Measurements from ENCODE around the gene C1orf198. TPM values are rescaled to one million over a fixed set of nuclear protein-coding genes. Genes with fewer than 3 reads are reported as not detected.

C1orf198 gene
- polyA plus RNA-seq, 1 of the 3 experiments (the other 2 are of a cell fraction) = 12.3 TPM

GRCh38 chr1:230797376-230797920 is 70.9 kb downstream of the C1orf198 start:
- ChIA-PET CTCF (interaction anchor here (0.7 to 3.2 kb wide), 29 partner anchors 8 to 429 kb away, joined by 3 to 29 read pairs (median 3); partner anchors contain the start of gene TRIM67), POLR2A (no interaction called here)
- H3F3A ChIP-seq (replicated peaks; ENCODE audit: insufficient read depth) = no peaks in the 10 kb centered on the region
- no peaks in the 10 kb centered on the region for H4K20me1 ChIP-seq (ENCODE audit: insufficient read depth)
- no peak overlapping the region for H2AFZ ChIP-seq (ENCODE audit: low read depth)
- H3K4me1 ChIP-seq (ENCODE audit: control insufficient read depth in 1 of 2, insufficient read depth in 2 of 2, low read depth in 1 of 2, low read length in 1 of 2) = no peaks in the 10 kb centered on the region
- TF ChIP-seq SIN3A (IDR thresholded peaks at IDR 0.05; ENCODE audit: borderline replicate concordance, low read depth, low read length) = no peak
- TF ChIP-seq POLR2AphosphoS5 (IDR thresholded peaks at IDR 0.05; ENCODE audit: low read depth, low read length) = no peak
- TF ChIP-seq EZH2phosphoT487 (IDR thresholded peaks at IDR 0.05; ENCODE audit: borderline replicate concordance, low read depth) = no peak
- DNase-seq = no peak
- H3K4me3 ChIP-seq (ENCODE audit: low read depth in 2 of 2, low read length in 1 of 2) = no peak overlapping the region
- WGBS (ENCODE audit: low lambda C conversion rate) = 65% methylated on average over 12 of the region's 13 CpGs
- H3K79me2 ChIP-seq (ENCODE audit: insufficient read depth) = no peaks in the 10 kb centered on the region
- no peaks in the 10 kb centered on the region for H3K9me3 ChIP-seq
- no peaks in the 10 kb centered on the region for H3K9me2 ChIP-seq
- H3K4me2 ChIP-seq = no peak overlapping the region
- no peak overlapping the region for H3K9ac ChIP-seq
- H3K36me3 ChIP-seq (replicated peaks in 1 of 2; ENCODE audit: control insufficient read depth in 1 of 2, insufficient read depth in 2 of 2, low read length in 1 of 2) = no peaks in the 10 kb centered on the region
- no peaks in the 10 kb centered on the region for H3K27me3 ChIP-seq (ENCODE audit: insufficient read depth)
- no peak overlapping the region for H3K27ac ChIP-seq (ENCODE audit: low read depth in 2 of 2, low read length in 1 of 2)

GRCh38 chr1:230796626-230797025 is 71.7 kb downstream of the C1orf198 start:
- Histone ChIP-seq H3F3A (replicated peaks; ENCODE audit: insufficient read depth) (no peaks in the 10 kb centered on the region), H3K27me3 (ENCODE audit: insufficient read depth) (no peaks in the 10 kb centered on the region), H3K9ac (no peak overlapping the region), H4K20me1 (ENCODE audit: insufficient read depth) (no peaks in the 10 kb centered on the region), H3K9me2 (no peaks in the 10 kb centered on the region), H3K4me1 (ENCODE audit: control insufficient read depth in 1 of 2, insufficient read depth in 2 of 2, low read depth in 1 of 2, low read length in 1 of 2) (no peaks in the 10 kb centered on the region), H2AFZ (ENCODE audit: low read depth) (no peak overlapping the region), H3K79me2 (ENCODE audit: insufficient read depth) (no peaks in the 10 kb centered on the region), H3K4me3 (ENCODE audit: low read depth in 2 of 2, low read length in 1 of 2) (no peak overlapping the region), H3K9me3 (no peaks in the 10 kb centered on the region), H3K4me2 (no peak overlapping the region), H3K27ac (ENCODE audit: low read depth in 2 of 2, low read length in 1 of 2) (no peak overlapping the region), H3K36me3 (replicated peaks in 1 of 2; ENCODE audit: control insufficient read depth in 1 of 2, insufficient read depth in 2 of 2, low read length in 1 of 2) (no peaks in the 10 kb centered on the region)
- no peak for DNase-seq
- TF ChIP-seq IRF3 (IDR thresholded peaks at IDR 0.05; ENCODE audit: low read depth, low read length) (no peak), CHD2 (IDR thresholded peaks at IDR 0.05; ENCODE audit: low read length, partially characterized antibody) (no peak), JUND (IDR thresholded peaks at IDR 0.05) (no peak)
- CTCF ChIA-PET = interaction anchor here (0.7 to 3.2 kb wide), 12 partner anchors 9 to 415 kb away, joined by 3 to 29 read pairs (median 6); partner anchors contain the start of genes ARV1, TRIM67 and TTC13
- POLR2A ChIA-PET = no interaction called here
- 55% methylated on average over 2 of the region's 2 CpGs for WGBS (ENCODE audit: low lambda C conversion rate)

DNA sequence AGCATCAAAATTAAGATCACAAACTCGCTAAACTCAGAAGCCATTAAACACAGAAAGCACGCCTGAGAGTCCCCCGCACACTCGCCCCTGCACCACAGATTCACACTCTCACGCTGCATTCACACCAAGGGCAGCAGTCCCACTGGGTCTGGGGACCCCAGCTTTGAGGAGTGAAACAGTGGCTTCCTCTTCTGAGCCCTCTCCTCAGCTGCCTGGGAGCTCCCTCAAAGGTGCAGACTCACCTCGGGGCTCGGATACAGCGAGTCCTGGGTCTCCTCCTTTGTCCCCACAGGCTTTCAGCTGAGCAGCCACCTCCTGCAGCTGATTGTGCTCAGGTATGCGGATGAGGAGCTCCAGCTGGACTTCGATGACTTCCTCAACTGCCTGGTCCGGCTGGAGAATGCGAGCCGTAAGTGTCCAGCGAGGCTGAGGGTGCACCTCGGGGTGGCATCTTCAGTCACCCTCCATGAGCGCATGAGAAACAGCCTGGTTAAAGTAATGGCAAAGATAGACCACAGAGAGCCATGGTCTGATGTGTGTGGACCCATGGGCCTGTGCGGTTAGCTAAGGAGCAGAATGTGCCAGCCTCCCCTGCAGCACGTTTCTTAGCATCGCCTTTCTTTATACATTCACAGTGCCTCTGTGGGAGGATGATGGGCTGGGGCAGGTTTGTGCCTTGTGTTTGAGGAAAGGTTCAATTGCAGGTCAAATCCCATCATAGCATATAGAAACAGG is 73.3 kb downstream of the C1orf198 start:
- no peak for DNase-seq
- Histone ChIP-seq H2AFZ (ENCODE audit: low read depth) (no peak overlapping the region), H4K20me1 (ENCODE audit: insufficient read depth) (no peaks in the 10 kb centered on the region), H3K27ac (ENCODE audit: low read depth in 2 of 2, low read length in 1 of 2) (no peak overlapping the region), H3K79me2 (ENCODE audit: insufficient read depth) (no peaks in the 10 kb centered on the region), H3K27me3 (ENCODE audit: insufficient read depth) (no peaks in the 10 kb centered on the region), H3K9me3 (no peaks in the 10 kb centered on the region), H3K9ac (no peak overlapping the region), H3K9me2 (no peaks in the 10 kb centered on the region), H3K4me3 (ENCODE audit: low read depth in 2 of 2, low read length in 1 of 2) (no peak overlapping the region), H3K4me2 (no peak overlapping the region), H3K36me3 (replicated peaks in 1 of 2; ENCODE audit: control insufficient read depth in 1 of 2, insufficient read depth in 2 of 2, low read length in 1 of 2) (no peaks in the 10 kb centered on the region), H3K4me1 (ENCODE audit: control insufficient read depth in 1 of 2, insufficient read depth in 2 of 2, low read depth in 1 of 2, low read length in 1 of 2) (no peaks in the 10 kb centered on the region), H3F3A (replicated peaks; ENCODE audit: insufficient read depth) (no peaks in the 10 kb centered on the region)
- WGBS (ENCODE audit: low lambda C conversion rate) = 64% methylated on average over 11 of the region's 19 CpGs
- ChIA-PET POLR2A (no interaction called here), CTCF (interaction anchor here (0.7 to 1.6 kb wide), 3 partner anchors 12 to 152 kb away, joined by 3 to 5 read pairs (median 3); no protein-coding TSS in a partner anchor)
- TF ChIP-seq RFX5 (IDR thresholded peaks at IDR 0.05; ENCODE audit: low read length) = no peak
- TF ChIP-seq MEF2A (IDR thresholded peaks at IDR 0.05; ENCODE audit: borderline replicate concordance, low read depth) = no peak
- no peak for TF ChIP-seq RCOR1 (IDR thresholded peaks at IDR 0.05; ENCODE audit: low read length)
- TF ChIP-seq, protein P1, sequence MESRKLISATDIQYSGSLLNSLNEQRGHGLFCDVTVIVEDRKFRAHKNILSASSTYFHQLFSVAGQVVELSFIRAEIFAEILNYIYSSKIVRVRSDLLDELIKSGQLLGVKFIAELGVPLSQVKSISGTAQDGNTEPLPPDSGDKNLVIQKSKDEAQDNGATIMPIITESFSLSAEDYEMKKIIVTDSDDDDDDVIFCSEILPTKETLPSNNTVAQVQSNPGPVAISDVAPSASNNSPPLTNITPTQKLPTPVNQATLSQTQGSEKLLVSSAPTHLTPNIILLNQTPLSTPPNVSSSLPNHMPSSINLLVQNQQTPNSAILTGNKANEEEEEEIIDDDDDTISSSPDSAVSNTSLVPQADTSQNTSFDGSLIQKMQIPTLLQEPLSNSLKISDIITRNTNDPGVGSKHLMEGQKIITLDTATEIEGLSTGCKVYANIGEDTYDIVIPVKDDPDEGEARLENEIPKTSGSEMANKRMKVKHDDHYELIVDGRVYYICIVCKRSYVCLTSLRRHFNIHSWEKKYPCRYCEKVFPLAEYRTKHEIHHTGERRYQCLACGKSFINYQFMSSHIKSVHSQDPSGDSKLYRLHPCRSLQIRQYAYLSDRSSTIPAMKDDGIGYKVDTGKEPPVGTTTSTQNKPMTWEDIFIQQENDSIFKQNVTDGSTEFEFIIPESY (IDR thresholded peaks at IDR 0.05; ENCODE audit: borderline replicate concordance, low read depth) = no peak
- TF ChIP-seq IRF3 (IDR thresholded peaks at IDR 0.05; ENCODE audit: low read depth, low read length) = no peak
- no peak for TF ChIP-seq SIN3A (IDR thresholded peaks at IDR 0.05; ENCODE audit: borderline replicate concordance, low read depth, low read length)
